ENCODE results near the gene KSR2.

DNA sequence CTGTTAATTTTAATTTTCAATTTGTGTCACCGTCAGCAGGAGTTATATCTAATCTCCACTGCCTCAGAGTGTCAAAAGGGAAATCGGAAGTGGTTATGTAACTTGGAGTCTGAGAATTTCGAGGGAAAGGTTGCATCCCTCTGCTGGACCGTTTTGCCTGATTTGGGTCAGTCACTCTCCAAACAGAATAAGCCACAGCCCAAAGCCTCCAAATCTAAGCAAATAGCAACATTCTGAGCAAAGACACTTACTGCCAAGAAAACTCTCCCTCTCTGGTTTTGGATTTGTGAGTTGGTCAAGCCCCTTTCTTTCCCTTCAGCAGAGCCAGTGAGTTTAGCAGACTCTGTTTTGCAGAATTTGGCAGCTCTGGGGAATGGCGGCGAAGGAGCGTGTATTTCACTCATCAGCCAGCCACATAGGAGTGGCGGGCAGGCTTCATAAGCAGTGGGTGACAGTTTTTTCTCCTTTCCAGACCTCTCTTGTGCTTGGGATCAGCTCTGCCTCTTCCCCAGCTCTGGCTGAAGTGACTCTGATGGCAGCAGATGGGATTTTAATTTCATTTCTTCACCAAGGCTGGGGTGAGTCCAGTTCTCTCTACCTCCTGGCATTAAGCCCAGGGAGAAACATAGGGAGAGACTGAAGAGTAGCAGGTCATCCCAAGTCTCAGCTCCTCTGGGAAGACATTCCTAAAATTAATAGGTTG, 388.6 kb downstream of the KSR2 start:
- TF ChIP-seq, protein P1, sequence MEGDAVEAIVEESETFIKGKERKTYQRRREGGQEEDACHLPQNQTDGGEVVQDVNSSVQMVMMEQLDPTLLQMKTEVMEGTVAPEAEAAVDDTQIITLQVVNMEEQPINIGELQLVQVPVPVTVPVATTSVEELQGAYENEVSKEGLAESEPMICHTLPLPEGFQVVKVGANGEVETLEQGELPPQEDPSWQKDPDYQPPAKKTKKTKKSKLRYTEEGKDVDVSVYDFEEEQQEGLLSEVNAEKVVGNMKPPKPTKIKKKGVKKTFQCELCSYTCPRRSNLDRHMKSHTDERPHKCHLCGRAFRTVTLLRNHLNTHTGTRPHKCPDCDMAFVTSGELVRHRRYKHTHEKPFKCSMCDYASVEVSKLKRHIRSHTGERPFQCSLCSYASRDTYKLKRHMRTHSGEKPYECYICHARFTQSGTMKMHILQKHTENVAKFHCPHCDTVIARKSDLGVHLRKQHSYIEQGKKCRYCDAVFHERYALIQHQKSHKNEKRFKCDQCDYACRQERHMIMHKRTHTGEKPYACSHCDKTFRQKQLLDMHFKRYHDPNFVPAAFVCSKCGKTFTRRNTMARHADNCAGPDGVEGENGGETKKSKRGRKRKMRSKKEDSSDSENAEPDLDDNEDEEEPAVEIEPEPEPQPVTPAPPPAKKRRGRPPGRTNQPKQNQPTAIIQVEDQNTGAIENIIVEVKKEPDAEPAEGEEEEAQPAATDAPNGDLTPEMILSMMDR (IDR thresholded peaks at IDR 0.05; ENCODE audit: low read depth, low read length, poor library complexity, severe bottlenecking): no peak
- no peak for TF ChIP-seq EZH2phosphoT487 (IDR thresholded peaks at IDR 0.05; ENCODE audit: borderline replicate concordance, low read length)
